Central memory CD8-positive, alpha-beta T cell (primary cell): Measurements from ENCODE around the gene NDUFB11.
"Not testable (repeated sequence)": the region's sequence is repeated elsewhere in the genome, so short reads cannot be mapped to it uniquely, and the experiment has no call there.

Experiments used
- ATAC-seq: fragments of 150-1000 bp; cut with Tn5 transposase; replicated peaks from 2 replicates; pipeline ENCODE4 v1.10.0; 2022; ENCODE audit warnings: mild to moderate bottlenecking, moderate FRiP score, moderate number of reproducible peaks; ENCODE audit not compliant: poor library complexity, severe bottlenecking; ENCODE audit errors: extremely low read depth
- DNase-seq, 2 donors: peaks; one replicate each; pipeline ENCODE4 v3.0.0; 2021; ENCODE audit warnings: low spot score in 2 of 2
- H3K27ac Mint-ChIP-seq: one replicate; pipeline ENCODE4 v1.8.0; 2022; ENCODE audit warnings: low read depth, mild to moderate bottlenecking, moderate library complexity, mixed read lengths
- H3K27me3 Mint-ChIP-seq: one replicate; pipeline ENCODE4 v1.8.0; 2022; ENCODE audit warnings: mixed read lengths
- H3K36me3 Mint-ChIP-seq: one replicate; pipeline ENCODE4 v1.8.0; 2022; ENCODE audit warnings: mild to moderate bottlenecking, moderate library complexity, mixed read lengths; ENCODE audit not compliant: insufficient read depth
- H3K4me1 Mint-ChIP-seq: one replicate; pipeline ENCODE4 v1.8.0; 2022; ENCODE audit warnings: mixed read lengths
- H3K4me3 Mint-ChIP-seq: one replicate; pipeline ENCODE4 v1.8.0; 2022; ENCODE audit warnings: mild to moderate bottlenecking, moderate library complexity, mixed read lengths
- H3K9me3 Mint-ChIP-seq: one replicate; pipeline ENCODE4 v1.8.0; 2022; ENCODE audit warnings: mixed read lengths

The NDUFB11 gene

DNA sequence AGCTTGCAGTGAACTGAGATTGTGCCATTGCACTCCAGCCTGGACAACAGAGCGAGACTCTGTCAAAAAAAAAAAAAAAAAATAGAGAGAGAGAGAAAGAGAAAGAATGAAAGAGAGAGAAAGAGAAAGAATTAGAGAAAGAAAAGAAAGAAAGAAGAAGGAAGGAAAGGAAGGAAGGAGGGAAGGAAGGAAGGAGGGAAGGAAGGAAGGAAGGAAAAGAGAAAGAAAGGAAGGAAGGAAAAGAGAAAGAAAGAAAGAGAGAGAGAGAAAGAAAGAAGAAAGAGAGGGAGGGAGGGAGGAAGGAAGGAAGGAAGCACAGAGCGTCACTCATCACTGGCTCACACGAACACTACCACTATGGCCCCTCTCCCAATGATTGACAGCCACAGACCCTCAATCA is 20.0 kb downstream of the NDUFB11 start:
- not testable (repeated sequence) for ATAC-seq, H3K36me3 Mint-ChIP-seq, H3K4me3 Mint-ChIP-seq, H3K27me3 Mint-ChIP-seq, H3K9me3 Mint-ChIP-seq, H3K4me1 Mint-ChIP-seq, DNase-seq
- peak overlapping the region; percentile 25 for H3K27ac Mint-ChIP-seq

DNA sequence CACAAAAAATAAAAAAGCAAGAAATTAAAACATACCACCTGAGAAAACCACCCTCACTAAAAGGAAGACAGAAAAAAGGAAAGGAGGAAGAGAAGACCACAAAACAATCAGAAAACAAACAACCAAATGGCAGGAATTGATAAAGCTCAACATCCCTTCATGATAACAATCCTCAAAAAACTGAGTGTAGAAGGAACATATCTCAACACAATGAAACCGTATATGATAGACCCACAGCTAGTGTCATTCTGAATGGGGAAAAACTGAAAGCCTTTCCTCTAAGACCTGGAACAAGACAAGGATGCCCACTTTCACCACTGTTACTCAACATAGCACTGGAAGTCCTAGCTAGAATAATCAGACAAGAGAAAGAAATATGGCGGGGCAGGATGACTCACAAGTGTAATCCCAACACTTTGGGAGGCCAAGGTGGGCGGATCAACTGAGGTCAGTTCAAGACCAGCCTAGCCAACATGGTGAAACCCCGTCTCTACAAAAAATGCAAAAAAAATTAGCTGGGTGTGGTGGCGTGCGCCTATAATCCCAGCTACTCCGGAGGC is 27.9 kb downstream of the NDUFB11 start:
- H3K27ac Mint-ChIP-seq, H3K9me3 Mint-ChIP-seq, DNase-seq, H3K4me3 Mint-ChIP-seq, H3K4me1 Mint-ChIP-seq, ATAC-seq, H3K27me3 Mint-ChIP-seq, H3K36me3 Mint-ChIP-seq: not testable (repeated sequence)

- Mint-ChIP-seq H3K4me1 (no peaks in the 10 kb centered on the region), H3K9me3 (no peaks in the 10 kb centered on the region), H3K27me3 (no peaks in the 10 kb centered on the region), H3K4me3 (no peak overlapping the region), H3K27ac (no peak overlapping the region), H3K36me3 (no peaks in the 10 kb centered on the region)
- DNase-seq: no peak
- no peak for ATAC-seq
Observed at GRCh38 chrX:47112316-47112954, 32.1 kb downstream of the NDUFB11 start.

GRCh38 chrX:47110936-47111615 is 33.4 kb downstream of the NDUFB11 start:
- H3K27me3 Mint-ChIP-seq, ATAC-seq, H3K9me3 Mint-ChIP-seq, DNase-seq, H3K36me3 Mint-ChIP-seq, H3K4me1 Mint-ChIP-seq, H3K4me3 Mint-ChIP-seq, H3K27ac Mint-ChIP-seq: not testable (repeated sequence)

- no peaks in the 10 kb centered on the region for H3K36me3 Mint-ChIP-seq
- ATAC-seq (no peak), DNase-seq (no peak)
- H3K27me3 Mint-ChIP-seq: no peaks in the 10 kb centered on the region
- no peaks in the 10 kb centered on the region for H3K9me3 Mint-ChIP-seq
- no peak overlapping the region for H3K27ac Mint-ChIP-seq
- H3K4me3 Mint-ChIP-seq: no peak overlapping the region
- no peaks in the 10 kb centered on the region for H3K4me1 Mint-ChIP-seq
Observed at GRCh38 chrX:47101206-47101605, 43.3 kb downstream of the NDUFB11 start.

GRCh38 chrX:47098338-47099094 is 46.0 kb downstream of the NDUFB11 start:
- no peak for ATAC-seq
- Mint-ChIP-seq H3K36me3 (no peaks in the 10 kb centered on the region), H3K9me3 (no peaks in the 10 kb centered on the region), H3K4me1 (no peaks in the 10 kb centered on the region), H3K4me3 (no peak overlapping the region), H3K27me3 (no peaks in the 10 kb centered on the region), H3K27ac (no peak overlapping the region)
- no peak for DNase-seq

DNA sequence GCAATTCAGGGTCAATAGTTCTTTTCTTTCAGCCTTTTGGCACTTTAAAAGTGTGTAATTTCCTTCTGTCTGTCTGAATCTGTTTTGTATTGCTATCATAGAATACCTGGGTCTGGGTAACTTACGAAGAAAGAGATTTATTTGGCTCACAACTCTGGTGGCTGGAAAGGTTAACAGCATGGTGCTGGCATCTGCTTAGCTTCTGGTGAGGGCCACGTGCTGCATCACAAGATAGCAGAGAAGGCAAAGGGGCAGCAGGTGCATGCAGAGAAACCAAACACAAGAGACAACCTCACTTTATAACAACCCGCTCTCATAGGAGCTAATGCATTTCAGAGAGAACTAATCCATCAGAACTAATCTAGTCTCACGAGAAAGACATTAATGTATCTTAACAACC is 47.5 kb downstream of the NDUFB11 start:
- ATAC-seq (no peak), DNase-seq (no peak)
- no peak overlapping the region for H3K27ac Mint-ChIP-seq
- H3K36me3 Mint-ChIP-seq: no peaks in the 10 kb centered on the region
- no peak overlapping the region for H3K4me3 Mint-ChIP-seq
- H3K9me3 Mint-ChIP-seq: no peaks in the 10 kb centered on the region
- H3K27me3 Mint-ChIP-seq: no peaks in the 10 kb centered on the region
- no peaks in the 10 kb centered on the region for H3K4me1 Mint-ChIP-seq

- Mint-ChIP-seq H3K27ac (no peak overlapping the region), H3K4me3 (no peak overlapping the region), H3K27me3 (no peaks in the 10 kb centered on the region), H3K4me1 (peaks cover 7% of the 10 kb centered on the region), H3K36me3 (no peaks in the 10 kb centered on the region), H3K9me3 (no peaks in the 10 kb centered on the region)
- DNase-seq (no peak), ATAC-seq (no peak)
Observed at GRCh38 chrX:47093860-47094259, 50.6 kb downstream of the NDUFB11 start.

GRCh38 chrX:47093248-47093647 is 51.3 kb downstream of the NDUFB11 start:
- Mint-ChIP-seq H3K4me3 (no peak overlapping the region), H3K27ac (no peak overlapping the region), H3K27me3 (no peaks in the 10 kb centered on the region), H3K4me1 (peaks cover 7% of the 10 kb centered on the region), H3K9me3 (no peaks in the 10 kb centered on the region), H3K36me3 (peaks cover 2% of the 10 kb centered on the region)
- DNase-seq (no peak), ATAC-seq (no peak)
